Endothelial cell of umbilical vein (primary cell): ENCODE measurements around the gene SUSD6.

Experiments
- EZH2 ChIP-seq: IDR thresholded peaks from 2 replicates; pipeline ENCODE4 v1.6.1; 2012; ENCODE audit warnings: borderline replicate concordance, low read depth, mild to moderate bottlenecking, moderate library complexity, low read length, inconsistent platforms; ENCODE audit not compliant: severe bottlenecking
- FOS ChIP-seq: IDR thresholded peaks from 2 replicates; pipeline ENCODE4 v1.6.1; 2011; ENCODE audit warnings: mild to moderate bottlenecking, low read length, moderate library complexity, borderline replicate concordance; ENCODE audit not compliant: insufficient read depth
- JUN ChIP-seq: IDR thresholded peaks from 2 replicates; pipeline ENCODE4 v1.6.1; 2011; ENCODE audit warnings: borderline replicate concordance, low read depth; ENCODE audit not compliant: insufficient read length, insufficient read depth
- MYC ChIP-seq: IDR thresholded peaks from one replicate; pipeline ENCODE4 v1.6.1; 2011; ENCODE audit warnings: mild to moderate bottlenecking, low read depth, low read length
- POLR2A ChIP-seq: IDR thresholded peaks from 2 replicates; pipeline ENCODE4 v1.6.1; 2012; ENCODE audit warnings: low read depth, mild to moderate bottlenecking, control low read depth, low read length
- POLR2AphosphoS5 ChIP-seq: IDR thresholded peaks from 2 replicates; pipeline ENCODE4 v1.6.1; 2012; ENCODE audit warnings: low read depth, mild to moderate bottlenecking, control low read depth, low read length, moderate library complexity; ENCODE audit not compliant: insufficient read depth
- TF ChIP-seq, protein P1 (sequence below), 2 donors: IDR thresholded peaks; 1 replicate in 1 of 2; 2 replicates in 1 of 2; pipeline ENCODE4 v1.5.1; 2011; ENCODE audit warnings: low read length in 2 of 2, mild to moderate bottlenecking in 2 of 2, moderate library complexity in 2 of 2, control low read depth in 1 of 2, inconsistent platforms in 1 of 2, low read depth in 1 of 2; ENCODE audit not compliant: insufficient read depth in 1 of 2; ENCODE audit errors: extremely low read depth in 1 of 2
- TF ChIP-seq, protein P2 (sequence below): IDR thresholded peaks from 2 replicates; pipeline ENCODE4 v1.6.1; 2011; ENCODE audit not compliant: insufficient read depth, insufficient read length

DNA sequence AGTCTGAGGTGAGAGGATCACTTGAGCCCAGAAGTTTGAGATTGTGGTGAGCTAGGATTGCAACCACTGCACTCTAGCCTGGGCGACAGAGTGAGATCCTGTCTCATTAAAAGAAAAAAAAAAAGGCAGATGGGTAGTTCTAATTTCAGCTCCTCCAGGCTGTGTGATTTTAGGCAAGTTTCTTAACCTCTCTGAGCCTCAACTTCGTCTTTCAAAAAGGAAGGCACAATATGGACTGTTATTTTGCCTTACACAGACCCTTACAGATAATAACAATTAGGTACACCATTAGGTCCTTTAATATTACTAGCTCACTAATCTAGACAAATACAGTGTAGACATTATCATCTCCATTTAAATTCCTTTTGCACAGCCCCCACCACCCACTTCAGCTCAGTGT lies 31.9 kb upstream of the SUSD6 start:
- TF ChIP-seq POLR2A = no peak
- TF ChIP-seq, protein P1, sequence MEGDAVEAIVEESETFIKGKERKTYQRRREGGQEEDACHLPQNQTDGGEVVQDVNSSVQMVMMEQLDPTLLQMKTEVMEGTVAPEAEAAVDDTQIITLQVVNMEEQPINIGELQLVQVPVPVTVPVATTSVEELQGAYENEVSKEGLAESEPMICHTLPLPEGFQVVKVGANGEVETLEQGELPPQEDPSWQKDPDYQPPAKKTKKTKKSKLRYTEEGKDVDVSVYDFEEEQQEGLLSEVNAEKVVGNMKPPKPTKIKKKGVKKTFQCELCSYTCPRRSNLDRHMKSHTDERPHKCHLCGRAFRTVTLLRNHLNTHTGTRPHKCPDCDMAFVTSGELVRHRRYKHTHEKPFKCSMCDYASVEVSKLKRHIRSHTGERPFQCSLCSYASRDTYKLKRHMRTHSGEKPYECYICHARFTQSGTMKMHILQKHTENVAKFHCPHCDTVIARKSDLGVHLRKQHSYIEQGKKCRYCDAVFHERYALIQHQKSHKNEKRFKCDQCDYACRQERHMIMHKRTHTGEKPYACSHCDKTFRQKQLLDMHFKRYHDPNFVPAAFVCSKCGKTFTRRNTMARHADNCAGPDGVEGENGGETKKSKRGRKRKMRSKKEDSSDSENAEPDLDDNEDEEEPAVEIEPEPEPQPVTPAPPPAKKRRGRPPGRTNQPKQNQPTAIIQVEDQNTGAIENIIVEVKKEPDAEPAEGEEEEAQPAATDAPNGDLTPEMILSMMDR (IDR thresholded peaks at IDR 0.05; ENCODE audit: extremely low read depth in 1 of 2, insufficient read depth in 1 of 2, low read depth in 1 of 2, low read length in 2 of 2) = no peak
- TF ChIP-seq POLR2AphosphoS5 = no peak
- TF ChIP-seq FOS = no peak
- TF ChIP-seq MYC = no peak
- no peak for TF ChIP-seq EZH2
- TF ChIP-seq, protein P2, sequence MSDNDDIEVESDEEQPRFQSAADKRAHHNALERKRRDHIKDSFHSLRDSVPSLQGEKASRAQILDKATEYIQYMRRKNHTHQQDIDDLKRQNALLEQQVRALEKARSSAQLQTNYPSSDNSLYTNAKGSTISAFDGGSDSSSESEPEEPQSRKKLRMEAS = no peak
- TF ChIP-seq JUN = no peak
